ENCODE results near the gene KRTAP5-9.

Gene KRTAP5-9, protein sequence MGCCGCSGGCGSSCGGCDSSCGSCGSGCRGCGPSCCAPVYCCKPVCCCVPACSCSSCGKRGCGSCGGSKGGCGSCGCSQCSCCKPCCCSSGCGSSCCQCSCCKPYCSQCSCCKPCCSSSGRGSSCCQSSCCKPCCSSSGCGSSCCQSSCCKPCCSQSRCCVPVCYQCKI

GRCh38 chr11:71548120-71548519 lies at the start of gene KRTAP5-9:
TSS of gene KRTAP5-9 (plus strand) at chr11:71548420. CDS start at chr11:71548658, 238 bp downstream.
- TF ChIP-seq, protein P1, sequence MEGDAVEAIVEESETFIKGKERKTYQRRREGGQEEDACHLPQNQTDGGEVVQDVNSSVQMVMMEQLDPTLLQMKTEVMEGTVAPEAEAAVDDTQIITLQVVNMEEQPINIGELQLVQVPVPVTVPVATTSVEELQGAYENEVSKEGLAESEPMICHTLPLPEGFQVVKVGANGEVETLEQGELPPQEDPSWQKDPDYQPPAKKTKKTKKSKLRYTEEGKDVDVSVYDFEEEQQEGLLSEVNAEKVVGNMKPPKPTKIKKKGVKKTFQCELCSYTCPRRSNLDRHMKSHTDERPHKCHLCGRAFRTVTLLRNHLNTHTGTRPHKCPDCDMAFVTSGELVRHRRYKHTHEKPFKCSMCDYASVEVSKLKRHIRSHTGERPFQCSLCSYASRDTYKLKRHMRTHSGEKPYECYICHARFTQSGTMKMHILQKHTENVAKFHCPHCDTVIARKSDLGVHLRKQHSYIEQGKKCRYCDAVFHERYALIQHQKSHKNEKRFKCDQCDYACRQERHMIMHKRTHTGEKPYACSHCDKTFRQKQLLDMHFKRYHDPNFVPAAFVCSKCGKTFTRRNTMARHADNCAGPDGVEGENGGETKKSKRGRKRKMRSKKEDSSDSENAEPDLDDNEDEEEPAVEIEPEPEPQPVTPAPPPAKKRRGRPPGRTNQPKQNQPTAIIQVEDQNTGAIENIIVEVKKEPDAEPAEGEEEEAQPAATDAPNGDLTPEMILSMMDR (IDR thresholded peaks at IDR 0.05) = no peak
- DNase-seq (ENCODE audit: low spot score) = no peak
- no peak within 1 kb of the TSS for H3K27ac ChIP-seq
- no peak within 1 kb of the TSS for H3K4me3 ChIP-seq

DNA sequence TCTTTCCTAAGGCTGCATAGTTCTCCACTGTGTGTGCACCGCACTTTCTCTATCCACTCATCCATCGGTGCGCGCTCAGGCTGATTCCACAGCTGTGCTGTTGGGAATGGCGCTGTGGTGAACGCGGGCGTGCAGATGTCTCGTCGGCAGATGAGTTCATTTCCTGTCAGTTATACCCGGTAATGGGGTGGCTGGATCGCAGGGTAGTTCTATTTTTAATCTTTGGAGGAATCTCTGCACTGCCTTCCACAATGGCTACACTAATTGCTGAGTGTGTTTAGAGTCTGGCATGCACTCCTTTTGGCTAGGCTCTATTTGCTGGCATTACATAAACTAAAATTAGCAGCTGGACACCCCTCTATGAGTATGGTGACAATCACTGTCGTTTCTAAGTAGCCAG lies 49.1 kb upstream of the KRTAP5-9 start:
- DNase-seq (ENCODE audit: low spot score) = no peak
- TF ChIP-seq, protein P1 (IDR thresholded peaks at IDR 0.05) = no peak
- Histone ChIP-seq H3K27ac (no peak overlapping the region), H3K4me3 (no peak overlapping the region)

DNA sequence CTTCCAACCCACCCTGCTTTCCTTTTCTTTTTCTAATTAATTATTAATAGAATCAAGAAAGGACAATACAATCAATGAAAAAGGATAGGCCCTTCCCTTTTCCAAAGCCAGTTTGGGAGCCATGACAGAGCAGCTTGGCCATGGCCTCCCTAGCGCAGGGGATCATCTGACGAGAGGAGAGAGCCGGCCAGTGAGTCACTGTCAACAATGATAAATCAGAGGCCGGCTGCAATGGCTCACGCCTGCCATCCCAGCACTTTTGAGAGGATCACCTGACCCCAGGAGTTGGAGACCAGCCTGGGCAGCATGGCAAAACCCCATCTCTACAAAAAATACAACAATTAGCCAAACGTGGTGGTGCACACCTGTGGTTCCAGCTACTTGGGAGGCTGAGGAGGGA lies 48.7 kb upstream of the KRTAP5-9 start:
- no peak overlapping the region for H3K27ac ChIP-seq

GRCh38 chr11:71500601-71501021 lies 47.6 kb upstream of the KRTAP5-9 start:
- Histone ChIP-seq H3K27ac (no peak overlapping the region), H3K4me3 (no peak overlapping the region)
- DNase-seq (ENCODE audit: low spot score) = no peak
- TF ChIP-seq, protein P1 (IDR thresholded peaks at IDR 0.05) = no peak

More for the DNA sequence above, 48.7 kb upstream of the KRTAP5-9 start:
- DNase-seq (ENCODE audit: low spot score) = no peak
- TF ChIP-seq, protein P1 (IDR thresholded peaks at IDR 0.05) = no peak
- H3K4me3 ChIP-seq = no peak overlapping the region

- TF ChIP-seq, protein P1 (IDR thresholded peaks at IDR 0.05) = no peak
- no peak for DNase-seq (ENCODE audit: low spot score)
- Histone ChIP-seq H3K4me3 (no peak overlapping the region), H3K27ac (no peak overlapping the region)
Measured at GRCh38 chr11:71501071-71501985, 46.9 kb upstream of the KRTAP5-9 start.

DNA sequence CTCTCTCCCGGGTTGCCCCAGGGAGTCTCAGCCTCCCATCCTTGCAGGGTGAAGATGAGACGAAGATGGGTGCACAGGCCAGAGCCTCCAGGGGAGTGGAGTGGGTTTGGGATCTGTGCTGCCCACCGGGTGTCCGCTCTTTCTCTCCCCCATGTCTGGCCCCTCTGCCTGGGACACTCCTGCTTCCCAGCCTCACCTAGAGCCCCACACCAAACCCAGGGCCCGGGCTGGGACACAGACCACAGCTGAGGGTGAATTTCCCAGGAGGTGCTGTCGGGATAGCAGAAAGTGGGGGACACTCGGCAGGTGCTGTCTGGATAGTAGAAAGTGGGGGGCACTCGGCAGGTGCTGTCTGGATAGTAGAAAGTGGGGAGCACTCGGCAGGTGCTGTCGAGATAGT lies 46.2 kb upstream of the KRTAP5-9 start:
- TF ChIP-seq, protein P1 (IDR thresholded peaks at IDR 0.05) = no peak
- Histone ChIP-seq H3K4me3 (no peak overlapping the region), H3K27ac (no peak overlapping the region)
- no peak for DNase-seq (ENCODE audit: low spot score)

Measured in coronary artery (tissue), 2 donors.